Trophoblast cell (in vitro differentiated cells and primary cell): ENCODE results near the gene SNED1.

Experiments used
- DNase-seq, 2 donors: peaks; one replicate each; pipeline ENCODE4 v3.0.0-alpha.2; 2016
- H2AFZ ChIP-seq: 2 replicates; pipeline ENCODE4 v1.6.1; 2013; ENCODE audit warnings: low read length, moderate library complexity, mild to moderate bottlenecking; ENCODE audit not compliant: insufficient read depth, poor library complexity
- H2AK5ac ChIP-seq: 2 replicates; pipeline ENCODE4 v1.6.1; 2013; ENCODE audit warnings: mild to moderate bottlenecking, low read length
- H2BK120ac ChIP-seq: 2 replicates; pipeline ENCODE4 v1.6.1; 2013; ENCODE audit warnings: low read length, mild to moderate bottlenecking, moderate library complexity; ENCODE audit not compliant: insufficient read depth, poor library complexity
- H2BK12ac ChIP-seq: 2 replicates; pipeline ENCODE4 v1.6.1; 2013; ENCODE audit warnings: mild to moderate bottlenecking, low read length, moderate library complexity
- H2BK5ac ChIP-seq: 2 replicates; pipeline ENCODE4 v1.6.1; 2013; ENCODE audit warnings: low read length, low read depth, moderate library complexity, mild to moderate bottlenecking; ENCODE audit not compliant: poor library complexity
- H3K14ac ChIP-seq: 2 replicates; pipeline ENCODE4 v1.6.1; 2013; ENCODE audit warnings: mild to moderate bottlenecking, low read length
- H3K18ac ChIP-seq: 2 replicates; pipeline ENCODE4 v1.6.1; 2013; ENCODE audit warnings: mild to moderate bottlenecking, low read length
- H3K23ac ChIP-seq: 2 replicates; pipeline ENCODE4 v1.6.1; 2013; ENCODE audit warnings: low read length
- H3K27ac ChIP-seq: 2 replicates; pipeline ENCODE4 v1.5.1; 2013; ENCODE audit warnings: low read depth, mild to moderate bottlenecking, inconsistent platforms, low read length, moderate library complexity
- H3K27me3 ChIP-seq: 2 replicates; pipeline ENCODE4 v1.6.1; 2013; ENCODE audit warnings: inconsistent platforms, mild to moderate bottlenecking, low read length, moderate library complexity; ENCODE audit not compliant: insufficient read depth
- H3K36me3 ChIP-seq, 2 experiments: 1 replicate in 1 of 2; 2 replicates in 1 of 2; pipeline ENCODE4 v1.6.1; 2013; ENCODE audit warnings: low read length in 2 of 2, mild to moderate bottlenecking in 2 of 2, moderate library complexity in 1 of 2; ENCODE audit not compliant: insufficient read depth in 2 of 2, control insufficient read depth in 1 of 2
- H3K4ac ChIP-seq: 2 replicates; pipeline ENCODE4 v1.6.1; 2013; ENCODE audit warnings: low read depth, mild to moderate bottlenecking, low read length, moderate library complexity
- H3K4me1 ChIP-seq, 2 experiments: 1 replicate in 1 of 2; 2 replicates in 1 of 2; pipeline ENCODE4 v1.6.1; 2013; ENCODE audit warnings: low read length in 2 of 2, mild to moderate bottlenecking in 2 of 2, moderate library complexity in 1 of 2; ENCODE audit not compliant: insufficient read depth in 2 of 2, control insufficient read depth in 1 of 2
- H3K4me2 ChIP-seq: 2 replicates; pipeline ENCODE4 v1.6.1; 2013; ENCODE audit warnings: inconsistent platforms, mild to moderate bottlenecking, low read length, moderate library complexity
- H3K4me3 ChIP-seq: 2 replicates; pipeline ENCODE4 v1.5.1; 2013; ENCODE audit warnings: mild to moderate bottlenecking, low read depth, low read length, inconsistent platforms
- H3K79me1 ChIP-seq: one replicate; pipeline ENCODE4 v1.6.1; 2013; ENCODE audit warnings: low read length
- H3K79me2 ChIP-seq: 2 replicates; pipeline ENCODE4 v1.6.1; 2013; ENCODE audit warnings: low read length, mild to moderate bottlenecking; ENCODE audit not compliant: control insufficient read depth, insufficient read depth, poor library complexity
- H3K9ac ChIP-seq: 2 replicates; pipeline ENCODE4 v1.6.1; 2013; ENCODE audit warnings: mild to moderate bottlenecking, low read length
- H3K9me3 ChIP-seq: 2 replicates; pipeline ENCODE4 v1.6.1; 2013; ENCODE audit warnings: low read depth, mild to moderate bottlenecking, control low read depth, inconsistent platforms, low read length; ENCODE audit not compliant: insufficient read depth
- H4K12ac ChIP-seq: 2 replicates; pipeline ENCODE4 v1.6.1; 2013; ENCODE audit warnings: low read depth, mild to moderate bottlenecking, low read length, moderate library complexity
- H4K8ac ChIP-seq: 2 replicates; pipeline ENCODE4 v1.6.1; 2013; ENCODE audit warnings: low read depth, mild to moderate bottlenecking, low read length, moderate library complexity
- H4K91ac ChIP-seq: one replicate; pipeline ENCODE4 v1.6.1; 2013; ENCODE audit warnings: low read depth, mild to moderate bottlenecking, low read length, moderate library complexity
- WGBS: extraction: QIAGEN DNeasy Blood & Tissue Kit; methylation state at CpG from one replicate; pipeline ENCODE4 v1.1.7; 2013; ENCODE audit warnings: missing lambda C conversion rate; ENCODE audit not compliant: insufficient read length, insufficient coverage; ENCODE audit errors: extremely low coverage; 5-methylcytosine and 5-hydroxymethylcytosine counted together

Gene SNED1

DNA sequence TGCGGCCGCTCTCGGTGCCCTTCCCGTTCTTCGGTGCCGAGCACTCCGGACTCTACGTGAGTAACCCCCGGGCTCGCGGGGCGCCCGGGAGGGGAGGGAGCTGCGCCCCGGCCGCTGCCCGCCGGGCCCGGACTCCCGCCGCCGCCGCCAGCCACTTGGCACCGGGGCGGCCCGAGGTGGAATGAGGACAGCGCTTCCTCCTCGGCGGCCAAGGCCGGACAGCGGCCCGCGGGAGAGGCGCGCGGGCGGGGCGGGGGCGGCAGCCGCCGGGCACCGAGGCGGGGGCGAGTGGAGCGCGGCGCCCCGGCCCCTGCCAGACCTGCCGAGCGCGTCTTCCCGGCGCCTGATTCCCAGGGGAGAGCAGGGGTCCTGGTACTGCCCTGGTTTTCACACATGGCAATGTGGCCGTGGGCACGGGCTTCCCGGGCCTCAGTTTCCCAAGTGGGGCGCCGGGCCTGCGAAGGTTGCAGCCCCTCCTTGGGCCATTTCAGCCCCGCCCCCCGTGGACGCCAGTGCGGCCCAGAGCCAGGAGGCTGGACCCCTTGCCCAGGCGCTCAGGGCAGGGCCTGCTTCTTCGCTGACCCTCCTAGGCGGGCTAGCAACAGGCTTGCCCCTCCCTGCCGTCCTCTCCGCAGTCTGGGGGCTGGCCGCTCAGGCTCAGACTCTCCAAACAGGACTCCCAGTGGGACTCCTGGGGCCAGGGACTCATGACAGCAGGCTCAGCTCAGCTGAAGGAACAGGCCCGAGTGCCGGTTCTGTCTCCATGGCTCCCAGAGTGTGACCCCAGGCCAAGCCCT lies 775 bp downstream of the SNED1 start:
- no peak overlapping the region for H3K27ac ChIP-seq
- no peak overlapping the region for H4K8ac ChIP-seq
- no peaks in the 10 kb centered on the region for H3K79me2 ChIP-seq
- H3K4me1 ChIP-seq: peaks cover 0 to 10% of the 10 kb centered on the region in 2 experiments
- peak overlapping the region; percentile 75 for H3K4me2 ChIP-seq
- peaks cover 2% of the 10 kb centered on the region for H3K79me1 ChIP-seq
- H3K36me3 ChIP-seq: no peaks in the 10 kb centered on the region
- H2AFZ ChIP-seq: no peak overlapping the region
- no peak overlapping the region for H3K14ac ChIP-seq
- peak in 1 of 2 donors; percentile 1 for DNase-seq
- H3K4ac ChIP-seq: no peak overlapping the region
- no peak overlapping the region for H3K9ac ChIP-seq
- H2BK12ac ChIP-seq: no peak overlapping the region
- no peak overlapping the region for H4K91ac ChIP-seq
- H4K12ac ChIP-seq: no peak overlapping the region
- H2BK5ac ChIP-seq: no peak overlapping the region
- H3K9me3 ChIP-seq: peaks cover 19% of the 10 kb centered on the region
- no CpG with 5 or more reads among the region's 71 CpGs for WGBS
- H3K27me3 ChIP-seq: peaks cover 11% of the 10 kb centered on the region
- H3K23ac ChIP-seq: no peak overlapping the region
- H2BK120ac ChIP-seq: no peak overlapping the region
- H3K4me3 ChIP-seq: peak overlapping the region; percentile 54
- H2AK5ac ChIP-seq: no peak overlapping the region
- no peak overlapping the region for H3K18ac ChIP-seq

- Histone ChIP-seq H3K4me1 (peaks cover 0 to 10% of the 10 kb centered on the region in 2 experiments), H3K79me2 (no peaks in the 10 kb centered on the region), H3K18ac (no peak overlapping the region), H3K9me3 (peaks cover 19% of the 10 kb centered on the region), H3K27me3 (peaks cover 11% of the 10 kb centered on the region), H2AK5ac (no peak overlapping the region), H3K79me1 (peaks cover 2% of the 10 kb centered on the region), H3K4me2 (no peak overlapping the region), H3K14ac (no peak overlapping the region), H4K12ac (no peak overlapping the region), H3K36me3 (no peaks in the 10 kb centered on the region), H3K4me3 (peak overlapping the region; percentile 27), H3K9ac (no peak overlapping the region), H4K91ac (no peak overlapping the region), H4K8ac (no peak overlapping the region), H2BK5ac (no peak overlapping the region), H3K4ac (no peak overlapping the region), H2AFZ (no peak overlapping the region), H2BK120ac (no peak overlapping the region), H2BK12ac (no peak overlapping the region), H3K27ac (no peak overlapping the region), H3K23ac (no peak overlapping the region)
- DNase-seq: no peak
- WGBS: no CpG with 5 or more reads among the region's 19 CpGs
Measured at GRCh38 chr2:240999873-241000541, 1.6 kb downstream of the SNED1 start.

DNA sequence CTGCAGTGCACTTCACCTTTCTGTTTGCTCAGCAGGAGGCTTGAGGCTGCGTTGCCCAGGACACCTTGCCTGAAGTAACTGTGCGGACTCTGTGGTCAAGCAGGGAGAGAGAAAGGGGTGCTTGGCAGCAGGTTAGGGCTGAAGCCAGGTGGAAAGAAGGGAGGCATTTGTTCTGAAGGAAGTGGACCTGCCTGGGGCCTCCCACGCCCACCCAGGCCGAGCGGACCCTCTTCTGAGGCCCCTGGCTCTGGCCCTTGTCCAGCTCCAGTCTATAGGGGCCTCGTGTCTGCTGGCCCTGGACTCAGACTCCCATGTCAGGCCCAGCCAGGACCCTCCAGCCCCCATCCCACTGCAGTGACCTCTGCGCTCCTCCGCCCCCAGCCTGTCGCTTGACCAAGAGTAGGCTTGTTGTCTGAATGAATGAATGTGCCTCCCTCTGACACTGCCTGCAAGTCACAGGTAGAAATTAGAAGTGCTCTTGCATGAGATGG lies 2.5 kb downstream of the SNED1 start:
- Histone ChIP-seq H2AK5ac (no peak overlapping the region), H3K36me3 (no peaks in the 10 kb centered on the region), H2BK120ac (no peak overlapping the region), H3K79me1 (peaks cover 2% of the 10 kb centered on the region), H3K27ac (no peak overlapping the region), H3K4me1 (peaks cover 0 to 10% of the 10 kb centered on the region in 2 experiments), H3K18ac (no peak overlapping the region), H4K8ac (no peak overlapping the region), H2AFZ (no peak overlapping the region), H4K91ac (no peak overlapping the region), H3K9me3 (peaks cover 19% of the 10 kb centered on the region), H3K79me2 (no peaks in the 10 kb centered on the region), H2BK12ac (no peak overlapping the region), H3K23ac (no peak overlapping the region), H3K27me3 (peaks cover 11% of the 10 kb centered on the region), H4K12ac (no peak overlapping the region), H3K4me3 (no peak overlapping the region), H3K9ac (no peak overlapping the region), H3K14ac (no peak overlapping the region), H3K4me2 (no peak overlapping the region), H3K4ac (no peak overlapping the region), H2BK5ac (no peak overlapping the region)
- no CpG with 5 or more reads among the region's 9 CpGs for WGBS
- no peak for DNase-seq

- H3K79me2 ChIP-seq: no peaks in the 10 kb centered on the region
- no peak overlapping the region for H2BK5ac ChIP-seq
- H2BK12ac ChIP-seq: no peak overlapping the region
- H2AK5ac ChIP-seq: no peak overlapping the region
- no peak overlapping the region for H4K12ac ChIP-seq
- H3K9me3 ChIP-seq: peaks cover 19% of the 10 kb centered on the region
- H3K18ac ChIP-seq: no peak overlapping the region
- H4K91ac ChIP-seq: no peak overlapping the region
- no peak for DNase-seq
- H2BK120ac ChIP-seq: no peak overlapping the region
- peaks cover 0 to 10% of the 10 kb centered on the region in 2 experiments for H3K4me1 ChIP-seq
- H3K79me1 ChIP-seq: peaks cover 2% of the 10 kb centered on the region
- H3K27me3 ChIP-seq: peaks cover 11% of the 10 kb centered on the region
- no peak overlapping the region for H3K4ac ChIP-seq
- no peak overlapping the region for H3K4me3 ChIP-seq
- no peak overlapping the region for H3K9ac ChIP-seq
- H3K36me3 ChIP-seq: no peaks in the 10 kb centered on the region
- H4K8ac ChIP-seq: no peak overlapping the region
- no peak overlapping the region for H2AFZ ChIP-seq
- no peak overlapping the region for H3K4me2 ChIP-seq
- H3K14ac ChIP-seq: no peak overlapping the region
- no peak overlapping the region for H3K27ac ChIP-seq
- no peak overlapping the region for H3K23ac ChIP-seq
- WGBS: no CpG with 5 or more reads among the region's 21 CpGs
Measured at GRCh38 chr2:241001413-241002274, 3.2 kb downstream of the SNED1 start.
